GM19324 (cell line): Measurements from ENCODE around the gene RNASE13.
A peak's percentile ranks its signal among the peaks of the same experiment; 100 is the strongest.
"Not testable (repeated sequence)": the region's sequence is repeated elsewhere in the genome, so short reads cannot be mapped to it uniquely, and the experiment has no call there.

Experiments used
- ATAC-seq: cut with Tn5 transposase; IDR thresholded peaks from one replicate; pipeline ENCODE4 v1.9.1; 2021; ENCODE audit warnings: mild to moderate bottlenecking, moderate library complexity; ENCODE audit not compliant: unreplicated experiment, low FRiP score

The RNASE13 gene

GRCh38 chr14:20997564-20997963 is 37.0 kb downstream of the RNASE13 start:
- ATAC-seq: no peak

DNA sequence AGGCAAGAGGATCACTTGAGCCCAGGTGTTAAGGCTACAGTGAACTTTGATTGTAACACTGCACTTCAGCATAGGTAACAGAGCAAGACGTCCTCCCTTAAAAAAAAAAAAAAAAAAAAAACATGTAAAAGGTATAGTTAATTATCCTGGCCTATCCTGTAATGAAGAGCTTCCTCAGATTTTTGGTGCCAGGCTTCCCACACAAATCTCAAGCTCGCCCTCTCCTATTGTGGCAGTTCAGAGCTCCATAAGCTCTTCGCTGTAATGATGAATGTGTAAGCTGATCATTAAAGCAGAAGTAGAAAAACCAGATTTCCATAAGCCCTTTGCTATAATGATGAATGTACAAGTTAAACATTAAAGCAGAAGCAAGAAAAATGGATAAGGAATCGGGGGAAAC is 37.5 kb downstream of the RNASE13 start:
- no peak for ATAC-seq

GRCh38 chr14:20996521-20996920 is 38.1 kb downstream of the RNASE13 start:
- ATAC-seq: no peak

DNA sequence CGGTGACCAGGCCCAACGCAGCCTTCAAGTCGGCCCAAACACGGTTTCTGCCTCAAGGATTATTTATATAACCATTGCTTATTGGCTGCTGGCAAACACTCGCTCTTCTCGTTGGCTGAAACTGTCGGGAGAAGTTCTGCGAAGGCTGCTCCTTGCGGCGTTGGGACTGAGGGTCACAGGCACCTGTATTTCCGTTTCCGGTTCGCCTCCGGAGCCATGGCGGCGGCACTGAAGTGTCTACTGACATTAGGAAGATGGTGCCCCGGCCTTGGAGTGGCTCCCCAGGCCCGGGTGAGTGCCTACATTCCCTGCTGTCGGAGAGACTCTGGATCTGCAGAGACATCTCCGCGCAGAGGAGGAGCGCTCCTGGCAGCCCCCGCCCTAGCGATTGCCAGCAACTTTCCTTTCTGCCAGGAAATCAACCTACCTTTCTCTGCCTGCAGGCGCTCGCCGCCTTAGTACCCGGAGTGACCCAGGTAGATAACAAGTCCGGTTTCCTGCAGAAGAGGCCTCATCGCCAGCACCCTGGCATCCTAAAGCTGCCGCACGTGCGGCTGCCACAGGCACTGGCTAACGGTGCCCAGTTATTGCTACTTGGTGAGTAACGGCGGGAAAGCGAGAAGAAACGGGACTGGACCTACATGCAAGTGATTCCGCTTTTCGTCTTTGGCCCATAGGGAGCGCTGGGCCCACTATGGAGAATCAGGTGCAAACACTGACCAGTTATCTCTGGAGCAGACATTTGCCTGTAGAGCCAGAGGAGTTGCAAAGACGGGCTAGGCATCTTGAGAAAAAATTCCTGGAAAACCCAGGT is 44.6 kb downstream of the RNASE13 start, which contains the start of gene METTL17:
METTL17 (plus strand) TSS at position 194 of the 814 bp plus-strand sequence; CDS start at position 217, 23 bp downstream.
- ATAC-seq: peak; percentile 96

DNA sequence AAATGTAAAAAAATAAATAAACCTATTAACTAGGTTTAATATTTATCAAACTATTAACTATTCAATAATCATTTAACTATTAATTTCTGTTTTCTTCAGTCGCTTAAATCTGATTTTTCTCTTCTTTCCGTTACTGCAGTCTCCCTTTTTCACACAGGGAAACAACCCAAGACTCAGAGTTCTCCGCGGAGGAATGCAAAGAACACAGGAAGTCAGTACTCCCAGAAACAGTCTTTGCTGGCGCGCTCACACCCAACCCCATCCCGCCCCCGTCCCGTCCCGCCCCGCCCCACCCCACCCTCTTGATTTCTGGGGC is 45.2 kb downstream of the RNASE13 start:
- ATAC-seq: no peak

DNA sequence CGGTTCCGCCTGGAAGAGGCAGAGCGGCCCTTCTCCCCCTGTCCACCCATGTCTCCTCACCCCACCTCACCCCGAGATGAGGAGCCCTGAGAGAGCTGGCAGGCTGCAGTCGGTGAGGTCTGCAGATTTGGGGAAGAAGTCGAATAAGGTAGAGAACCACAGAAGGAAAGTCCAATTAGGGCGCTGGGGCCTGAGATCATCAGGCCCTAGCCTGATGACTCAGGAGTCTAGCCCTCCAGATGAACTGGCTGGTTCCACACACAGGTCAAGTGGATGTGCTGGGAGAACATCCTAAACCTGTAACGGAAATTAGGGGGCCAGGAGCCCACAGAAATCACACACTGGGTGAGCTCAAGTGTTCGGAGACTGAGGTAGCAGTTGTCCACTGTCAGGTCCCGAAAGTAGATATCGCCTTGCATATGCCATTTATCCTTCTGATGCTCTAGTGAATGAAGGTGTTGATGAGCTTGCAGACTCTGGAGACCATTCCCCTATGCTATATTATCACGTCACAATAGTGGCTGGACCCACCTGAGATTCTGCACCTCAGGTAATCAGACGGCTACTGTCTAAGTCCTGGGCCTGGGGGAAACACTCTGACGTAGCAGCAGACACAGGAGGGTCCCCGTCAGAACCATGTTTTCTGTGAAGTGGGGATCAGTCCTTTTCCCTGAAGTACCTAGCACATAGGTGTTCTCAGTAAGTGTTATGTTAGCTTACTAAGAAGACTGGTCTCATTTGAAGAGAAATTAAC is 45.7 kb downstream of the RNASE13 start:
- no peak for ATAC-seq

GRCh38 chr14:20986811-20987210 is 47.8 kb downstream of the RNASE13 start:
- no peak for ATAC-seq

- not testable (repeated sequence) for ATAC-seq
Measured at GRCh38 chr14:20985650-20986049, 49.0 kb downstream of the RNASE13 start.
